Measurements from ENCODE around the gene GDF15.

Gene GDF15

DNA sequence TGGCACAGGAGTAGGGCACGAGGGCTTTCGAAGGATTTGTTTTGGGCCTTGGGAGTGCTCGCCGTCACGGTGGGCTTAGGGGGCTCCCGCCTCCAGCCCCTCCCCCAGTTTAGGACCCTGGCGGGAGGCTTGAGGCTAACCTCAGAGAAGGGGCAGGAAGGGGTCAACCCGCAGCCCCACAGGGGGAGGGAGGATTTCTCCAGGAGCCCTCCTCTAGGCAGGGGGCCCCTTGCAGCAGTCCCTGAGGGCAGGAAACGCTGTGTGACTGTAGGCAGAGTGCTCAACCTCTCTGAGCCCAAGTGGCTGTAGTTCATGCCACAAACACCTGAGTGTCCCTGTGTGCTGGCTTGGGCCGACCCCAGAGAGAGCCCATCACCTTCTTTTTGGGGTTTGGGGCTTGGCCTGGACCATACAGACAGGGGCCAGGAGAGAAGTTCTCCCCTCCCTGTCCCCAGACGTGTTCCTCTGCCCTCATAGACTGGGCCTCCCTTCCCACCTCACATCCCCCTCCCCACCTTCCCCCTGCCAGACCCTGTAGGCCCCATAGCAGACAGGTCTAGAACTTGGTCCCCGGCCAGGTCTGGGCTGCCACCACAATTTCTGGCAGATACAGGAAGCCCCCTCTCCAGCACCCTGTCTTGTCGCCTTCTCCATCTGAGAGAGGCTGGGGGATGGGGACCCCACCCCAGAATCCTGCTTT lies 43.9 kb downstream of the GDF15 start:
- TF ChIP-seq, protein P1, sequence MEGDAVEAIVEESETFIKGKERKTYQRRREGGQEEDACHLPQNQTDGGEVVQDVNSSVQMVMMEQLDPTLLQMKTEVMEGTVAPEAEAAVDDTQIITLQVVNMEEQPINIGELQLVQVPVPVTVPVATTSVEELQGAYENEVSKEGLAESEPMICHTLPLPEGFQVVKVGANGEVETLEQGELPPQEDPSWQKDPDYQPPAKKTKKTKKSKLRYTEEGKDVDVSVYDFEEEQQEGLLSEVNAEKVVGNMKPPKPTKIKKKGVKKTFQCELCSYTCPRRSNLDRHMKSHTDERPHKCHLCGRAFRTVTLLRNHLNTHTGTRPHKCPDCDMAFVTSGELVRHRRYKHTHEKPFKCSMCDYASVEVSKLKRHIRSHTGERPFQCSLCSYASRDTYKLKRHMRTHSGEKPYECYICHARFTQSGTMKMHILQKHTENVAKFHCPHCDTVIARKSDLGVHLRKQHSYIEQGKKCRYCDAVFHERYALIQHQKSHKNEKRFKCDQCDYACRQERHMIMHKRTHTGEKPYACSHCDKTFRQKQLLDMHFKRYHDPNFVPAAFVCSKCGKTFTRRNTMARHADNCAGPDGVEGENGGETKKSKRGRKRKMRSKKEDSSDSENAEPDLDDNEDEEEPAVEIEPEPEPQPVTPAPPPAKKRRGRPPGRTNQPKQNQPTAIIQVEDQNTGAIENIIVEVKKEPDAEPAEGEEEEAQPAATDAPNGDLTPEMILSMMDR (IDR thresholded peaks at IDR 0.05): no peak
- Mint-ChIP-seq H3K27ac (no peak overlapping the region), H3K4me1 (peaks cover 46% of the 10 kb centered on the region), H3K4me3 (no peak overlapping the region), H3K9me3 (no peaks in the 10 kb centered on the region), H3K27me3 (ENCODE audit: low read depth, poor library complexity) (peaks cover 4% of the 10 kb centered on the region), H3K36me3 (ENCODE audit: low read depth) (peaks cover 5% of the 10 kb centered on the region)
- no peak for DNase-seq

DNA sequence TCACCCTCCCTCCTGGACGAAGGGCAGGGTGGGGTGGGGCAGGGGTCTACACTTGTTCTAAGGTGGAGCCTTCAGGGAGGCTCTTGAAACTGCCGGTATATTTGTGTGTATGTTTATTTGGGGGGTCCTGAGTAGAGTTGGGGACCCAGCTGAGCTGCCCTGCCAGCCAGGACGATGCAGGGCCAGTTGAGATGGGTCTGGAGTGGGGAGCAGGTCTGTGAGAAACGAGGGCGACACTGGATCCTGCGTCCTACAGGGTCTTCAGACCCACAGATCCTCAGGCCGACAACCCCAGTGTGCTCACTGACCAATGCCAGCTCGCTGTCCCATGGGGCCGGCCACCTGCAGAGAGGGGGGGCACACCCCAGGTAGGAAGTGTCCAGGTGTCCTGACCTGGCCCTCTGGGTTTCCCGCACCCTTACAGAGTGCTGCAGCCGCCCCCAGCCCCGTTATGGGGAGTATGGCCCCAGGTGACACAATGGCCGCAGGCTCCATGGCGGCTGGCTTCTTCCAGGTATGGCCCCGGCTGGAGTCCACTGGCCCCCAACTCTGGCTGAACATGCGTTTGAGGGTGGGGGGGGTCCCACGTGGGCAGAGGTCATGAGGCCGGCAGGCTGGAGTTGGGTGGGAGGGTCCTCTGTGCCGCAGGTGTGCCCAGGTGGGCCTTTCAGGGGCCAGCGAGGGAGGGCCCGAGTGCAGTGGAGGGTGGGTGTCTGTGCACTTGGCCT lies 44.6 kb downstream of the GDF15 start:
- Mint-ChIP-seq H3K4me1 (peaks cover 40% of the 10 kb centered on the region), H3K36me3 (ENCODE audit: low read depth) (peaks cover 5% of the 10 kb centered on the region), H3K27me3 (ENCODE audit: low read depth, poor library complexity) (peaks cover 4% of the 10 kb centered on the region), H3K9me3 (no peaks in the 10 kb centered on the region), H3K4me3 (peak overlapping the region; percentile 49), H3K27ac (peak overlapping the region; percentile 75)
- TF ChIP-seq, protein P1 (IDR thresholded peaks at IDR 0.05): no peak
- DNase-seq: no peak

DNA sequence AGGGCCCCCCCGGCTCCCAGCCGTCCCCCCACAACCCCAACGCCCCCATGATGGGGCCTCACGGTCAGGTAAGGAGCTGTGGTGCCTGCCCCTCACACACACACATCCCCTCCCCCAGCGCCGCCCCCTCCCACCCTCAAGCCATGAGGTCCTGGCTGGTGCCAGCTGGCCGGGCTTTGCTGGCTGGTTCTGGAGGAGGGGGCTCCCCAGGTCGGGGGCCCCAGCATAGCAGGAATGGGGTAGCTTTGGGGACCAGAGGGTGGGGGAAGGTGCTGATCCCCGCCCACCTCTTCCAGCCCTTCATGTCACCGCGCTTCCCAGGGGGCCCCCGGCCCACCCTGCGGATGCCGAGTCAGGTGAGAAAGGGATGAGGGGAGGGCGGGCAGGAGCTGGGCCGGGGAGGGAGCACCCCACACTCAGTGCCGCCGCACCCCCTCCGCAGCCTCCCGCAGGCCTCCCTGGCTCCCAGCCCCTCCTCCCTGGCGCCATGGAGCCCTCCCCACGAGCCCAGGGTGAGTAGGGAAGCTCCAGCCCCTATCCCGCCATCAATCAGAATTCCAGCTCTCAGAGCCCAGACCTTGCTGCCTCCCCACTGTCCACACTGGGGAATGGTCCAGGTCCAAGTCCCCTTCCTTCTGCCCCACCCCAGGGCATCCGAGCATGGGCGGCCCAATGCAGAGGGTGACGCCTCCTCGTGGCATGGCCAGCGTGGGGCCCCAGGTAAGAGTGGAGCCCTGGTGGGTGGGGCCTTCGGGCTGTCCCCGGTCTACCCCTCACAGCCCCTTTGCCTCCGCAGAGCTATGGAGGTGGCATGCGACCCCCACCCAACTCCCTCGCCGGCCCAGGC lies 45.6 kb downstream of the GDF15 start:
- H3K4me3 Mint-ChIP-seq: no peak overlapping the region
- peaks cover 4% of the 10 kb centered on the region for H3K27me3 Mint-ChIP-seq (ENCODE audit: low read depth, poor library complexity)
- H3K27ac Mint-ChIP-seq: no peak overlapping the region
- no peaks in the 10 kb centered on the region for H3K9me3 Mint-ChIP-seq
- DNase-seq: no peak
- TF ChIP-seq, protein P1 (IDR thresholded peaks at IDR 0.05): no peak
- peaks cover 10% of the 10 kb centered on the region for H3K36me3 Mint-ChIP-seq (ENCODE audit: low read depth)
- peaks cover 42% of the 10 kb centered on the region for H3K4me1 Mint-ChIP-seq

DNA sequence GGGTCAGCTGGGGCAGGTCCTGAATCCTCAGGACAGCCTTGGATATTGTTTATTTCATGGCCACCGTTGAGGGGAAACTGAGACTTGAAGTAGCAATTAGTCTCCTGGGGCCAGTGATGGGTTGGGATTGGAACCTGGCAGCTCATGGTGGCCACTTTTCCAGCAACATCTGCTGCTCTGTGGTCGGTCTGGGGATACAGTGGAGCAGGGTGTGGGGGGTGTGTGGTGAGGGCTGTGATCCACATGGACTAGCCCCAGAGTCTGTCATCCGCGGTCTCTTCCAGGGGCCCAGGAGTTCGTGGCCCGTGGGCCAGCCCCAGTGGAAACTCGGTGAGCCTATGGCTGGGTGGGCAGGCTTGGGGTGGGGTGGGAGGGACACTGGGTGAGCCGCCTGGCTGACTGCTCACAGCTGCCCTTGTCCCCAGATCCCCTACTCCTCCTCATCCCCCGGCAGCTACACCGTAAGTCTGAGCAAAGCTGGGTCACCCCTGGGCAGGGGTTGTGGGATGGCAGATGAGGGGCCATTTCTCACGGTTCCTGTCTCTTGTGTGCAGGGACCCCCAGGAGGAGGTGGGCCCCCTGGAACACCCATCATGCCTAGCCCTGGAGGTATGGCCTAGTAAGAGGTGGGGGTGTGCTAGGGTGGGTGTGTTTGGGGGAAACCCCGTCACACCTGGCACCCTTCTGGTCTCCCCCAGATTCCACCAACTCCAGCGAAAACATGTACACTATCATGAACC lies 46.5 kb downstream of the GDF15 start:
- Mint-ChIP-seq H3K36me3 (ENCODE audit: low read depth) (peaks cover 10% of the 10 kb centered on the region), H3K27me3 (ENCODE audit: low read depth, poor library complexity) (peaks cover 4% of the 10 kb centered on the region), H3K9me3 (no peaks in the 10 kb centered on the region), H3K4me3 (peak overlapping the region; percentile 71), H3K4me1 (peaks cover 42% of the 10 kb centered on the region), H3K27ac (no peak overlapping the region)
- DNase-seq: no peak
- TF ChIP-seq, protein P1 (IDR thresholded peaks at IDR 0.05): no peak

DNA sequence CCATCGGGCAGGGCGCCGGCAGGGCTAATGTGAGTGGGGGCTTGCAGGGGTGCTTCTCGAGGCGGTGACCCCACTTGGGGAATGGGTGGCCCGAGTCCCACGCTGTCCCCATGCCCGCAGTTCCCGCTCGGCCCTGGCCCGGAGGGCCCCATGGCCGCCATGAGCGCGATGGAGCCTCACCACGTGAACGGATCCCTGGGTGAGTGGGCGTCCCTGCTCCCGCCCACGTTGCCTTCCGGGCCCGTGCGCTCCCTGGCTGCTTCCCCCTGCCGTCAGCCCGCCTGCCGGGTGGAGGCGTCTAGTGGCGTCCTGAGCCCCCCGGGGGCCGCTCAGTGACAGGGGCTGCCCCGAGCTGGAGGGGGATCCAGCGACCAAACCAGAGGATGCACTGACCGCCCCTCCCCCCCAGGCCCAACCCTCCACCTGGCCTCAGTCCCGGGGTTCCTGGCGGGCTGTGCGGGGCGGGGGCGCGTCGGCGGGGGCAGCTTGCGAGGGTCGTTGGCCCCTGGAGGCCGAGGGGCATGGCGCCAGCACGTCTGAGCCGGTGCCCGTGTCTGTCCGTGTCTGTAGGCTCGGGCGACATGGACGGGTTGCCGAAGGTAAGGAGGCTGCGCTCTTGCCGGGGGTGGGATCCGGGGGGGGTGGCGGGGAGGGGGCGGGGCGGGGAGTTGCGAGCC lies 47.2 kb downstream of the GDF15 start:
- peak; percentile 64 for DNase-seq
- TF ChIP-seq, protein P1 (IDR thresholded peaks at IDR 0.05): no peak
- H3K36me3 Mint-ChIP-seq (ENCODE audit: low read depth): peaks cover 10% of the 10 kb centered on the region
- peaks cover 4% of the 10 kb centered on the region for H3K27me3 Mint-ChIP-seq (ENCODE audit: low read depth, poor library complexity)
- H3K27ac Mint-ChIP-seq: no peak overlapping the region
- peaks cover 40% of the 10 kb centered on the region for H3K4me1 Mint-ChIP-seq
- H3K9me3 Mint-ChIP-seq: no peaks in the 10 kb centered on the region
- H3K4me3 Mint-ChIP-seq: peak overlapping the region; percentile 60

Measured in nephron progenitor cell (in vitro differentiated cells).